GM18861 (cell line): ENCODE data around the gene SGPL1.
A peak's percentile ranks its signal among the peaks of the same experiment; 100 is the strongest.

Experiments used
- ATAC-seq: cut with Tn5 transposase; IDR thresholded peaks from one replicate; pipeline ENCODE4 v1.9.1; 2021; ENCODE audit not compliant: unreplicated experiment

SGPL1 gene

GRCh38 chr10:70807556-70807955, 8.2 kb upstream of the SGPL1 start:
- ATAC-seq, result no peak

- ATAC-seq, result no peak
These were observed 6.6 kb upstream of the SGPL1 start for GRCh38 chr10:70809011-70809611.

GRCh38 chr10:70809726-70810125, 6.0 kb upstream of the SGPL1 start:
- no peak for ATAC-seq

GRCh38 chr10:70810967-70811366, 4.8 kb upstream of the SGPL1 start:
- no peak for ATAC-seq

GRCh38 chr10:70811881-70812280, 3.9 kb upstream of the SGPL1 start:
- ATAC-seq, result no peak

- no peak for ATAC-seq
These were observed 2.9 kb upstream of the SGPL1 start for GRCh38 chr10:70812814-70813213.

- ATAC-seq, result no peak
These were observed 1.6 kb upstream of the SGPL1 start for GRCh38 chr10:70814126-70814525.

GRCh38 chr10:70816220-70816894, 609 bp downstream of the SGPL1 start:
- ATAC-seq, result peak; percentile 20

GRCh38 chr10:70820976-70821750, 5.4 kb downstream of the SGPL1 start:
- ATAC-seq, result no peak

GRCh38 chr10:70822076-70822820, 6.5 kb downstream of the SGPL1 start:
- no peak for ATAC-seq

GRCh38 chr10:70827086-70827757, 11.5 kb downstream of the SGPL1 start:
- no peak for ATAC-seq

- ATAC-seq, result no peak
These were observed 13.2 kb downstream of the SGPL1 start for GRCh38 chr10:70828923-70829322.

GRCh38 chr10:70829543-70829942, 13.8 kb downstream of the SGPL1 start:
- no peak for ATAC-seq

GRCh38 chr10:70830164-70830563, 14.4 kb downstream of the SGPL1 start:
- ATAC-seq, result no peak

- no peak for ATAC-seq
These were observed 16.5 kb downstream of the SGPL1 start for GRCh38 chr10:70832221-70832620.

- ATAC-seq, result no peak
These were observed 17.2 kb downstream of the SGPL1 start for GRCh38 chr10:70832852-70833528.

- no peak for ATAC-seq
These were observed 17.9 kb downstream of the SGPL1 start for GRCh38 chr10:70833601-70834000.

- no peak for ATAC-seq
These were observed 18.3 kb downstream of the SGPL1 start for GRCh38 chr10:70834021-70834420.

- no peak for ATAC-seq
These were observed 18.8 kb downstream of the SGPL1 start for GRCh38 chr10:70834441-70835151.

GRCh38 chr10:70836319-70836718, 20.6 kb downstream of the SGPL1 start:
- ATAC-seq, result no peak
